C4-2B (cell line): ENCODE data around the gene PAH.

Experiments used
- CTCF ChIP-seq: fragments of 450-650 bp; conservative IDR thresholded peaks from 2 replicates; pipeline ENCODE4 v1.5.1; 2017; ENCODE audit warnings: mild to moderate bottlenecking
- ZFX ChIP-seq: fragments of 450-650 bp; IDR thresholded peaks from 2 replicates; pipeline ENCODE4 v1.6.1; 2017

- TF ChIP-seq CTCF (no peak), ZFX (no peak)
Measured at GRCh38 chr12:102903337-102904007, 13.6 kb downstream of the PAH start.
